GM21381 (cell line): Measurements from ENCODE around the gene C2CD4B.

ENCODE experiments used
- ATAC-seq: cut with Tn5 transposase; IDR thresholded peaks from one replicate; pipeline ENCODE4 v1.9.1; 2021; ENCODE audit warnings: mild to moderate bottlenecking, moderate library complexity; ENCODE audit not compliant: unreplicated experiment

Gene C2CD4B

GRCh38 chr15:62149729-62150128 is 15.4 kb downstream of the C2CD4B start:
- ATAC-seq: no peak

- ATAC-seq: no peak
These were observed 17.5 kb downstream of the C2CD4B start for GRCh38 chr15:62147551-62147950.

GRCh38 chr15:62147149-62147548 is 17.9 kb downstream of the C2CD4B start:
- ATAC-seq: no peak

- ATAC-seq: no peak
These were observed 19.9 kb downstream of the C2CD4B start for GRCh38 chr15:62145015-62145735.

GRCh38 chr15:62142736-62143135 is 22.3 kb downstream of the C2CD4B start:
- no peak for ATAC-seq

DNA sequence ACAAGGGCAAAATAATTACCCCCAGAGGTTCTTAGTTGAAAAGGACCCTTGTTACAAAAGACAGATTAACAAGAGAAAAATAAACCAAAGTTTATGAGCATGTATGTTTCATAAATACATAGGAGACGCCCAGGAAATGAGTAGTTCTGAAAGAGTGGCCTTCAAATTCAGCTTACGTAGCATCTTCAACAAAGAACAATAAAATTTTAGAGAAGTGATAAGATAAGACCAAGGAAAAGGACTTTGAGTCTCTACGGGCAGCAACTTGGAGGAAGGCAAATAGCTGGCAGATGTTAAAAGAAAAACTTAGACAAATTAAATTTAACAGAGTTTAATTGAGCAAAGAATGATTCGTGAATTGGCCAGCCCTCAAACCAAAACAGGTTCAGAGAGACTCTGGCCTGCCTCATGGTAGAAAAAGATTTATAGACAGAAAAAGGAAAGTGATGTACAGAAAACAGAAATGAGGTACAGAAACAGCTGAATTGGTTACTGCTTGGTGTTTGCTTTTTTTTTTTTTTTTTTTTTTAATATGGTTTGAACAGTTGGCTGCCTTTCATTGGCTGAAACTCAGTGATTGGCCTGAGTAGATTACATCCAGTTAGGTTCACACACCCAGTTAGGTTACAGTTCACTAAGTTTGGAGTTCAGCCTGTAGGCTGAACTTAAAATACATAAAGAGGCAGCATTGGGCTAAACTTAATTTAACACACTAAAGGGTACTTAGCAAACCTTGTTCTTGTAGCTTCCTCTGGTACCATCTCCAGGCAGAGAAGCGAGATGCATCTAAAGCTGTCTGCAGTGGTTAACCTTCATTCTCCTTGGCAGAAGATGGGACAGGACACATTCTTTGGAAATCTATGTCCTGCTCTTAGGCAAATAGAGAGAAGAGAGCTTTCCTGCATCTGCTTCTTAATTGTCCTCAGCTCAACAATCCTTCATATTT is 23.2 kb downstream of the C2CD4B start:
- no peak for ATAC-seq

DNA sequence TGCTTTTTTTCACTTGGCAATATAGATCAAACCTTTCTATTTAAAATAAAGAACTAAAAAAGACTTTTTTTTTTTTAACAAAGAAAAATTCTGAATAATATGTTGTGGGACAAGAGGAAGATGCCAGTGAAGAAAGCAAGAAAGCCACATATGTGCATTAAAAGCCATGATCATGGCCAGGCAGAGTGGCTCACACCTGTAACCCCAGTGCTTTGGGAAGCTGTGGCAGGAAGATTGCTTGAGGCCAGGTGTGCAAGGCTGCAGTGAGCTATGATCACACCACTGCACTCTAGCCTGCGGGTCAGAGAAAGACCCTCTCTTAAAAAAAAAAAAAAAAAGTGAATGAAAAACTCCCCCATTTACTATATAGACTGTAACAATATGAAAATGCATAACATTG is 23.9 kb downstream of the C2CD4B start:
- ATAC-seq: no peak

- no peak for ATAC-seq
These were observed 27.0 kb downstream of the C2CD4B start for GRCh38 chr15:62138124-62138523.

- ATAC-seq: no peak
These were observed 27.9 kb downstream of the C2CD4B start for GRCh38 chr15:62136911-62137865.

GRCh38 chr15:62135532-62136134 is 29.5 kb downstream of the C2CD4B start:
- no peak for ATAC-seq

DNA sequence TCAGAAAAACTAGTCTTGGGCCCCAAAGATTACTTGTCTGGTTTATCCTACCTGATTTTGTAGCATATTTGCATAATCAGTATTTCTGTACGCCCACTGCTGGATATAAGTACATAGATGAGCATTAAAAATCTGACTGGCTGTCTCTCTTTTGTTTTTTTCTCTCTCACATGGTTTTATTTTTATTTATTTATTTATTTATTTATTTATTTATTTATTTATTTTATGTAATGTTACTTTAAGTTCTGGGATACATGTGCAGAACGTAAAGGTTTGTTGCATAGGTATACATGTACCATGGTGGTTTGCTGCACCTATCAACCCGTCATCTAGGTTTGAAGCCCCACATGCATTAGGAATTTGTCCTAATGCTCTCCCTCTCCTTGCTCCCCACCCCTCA is 31.9 kb downstream of the C2CD4B start:
- ATAC-seq: no peak

DNA sequence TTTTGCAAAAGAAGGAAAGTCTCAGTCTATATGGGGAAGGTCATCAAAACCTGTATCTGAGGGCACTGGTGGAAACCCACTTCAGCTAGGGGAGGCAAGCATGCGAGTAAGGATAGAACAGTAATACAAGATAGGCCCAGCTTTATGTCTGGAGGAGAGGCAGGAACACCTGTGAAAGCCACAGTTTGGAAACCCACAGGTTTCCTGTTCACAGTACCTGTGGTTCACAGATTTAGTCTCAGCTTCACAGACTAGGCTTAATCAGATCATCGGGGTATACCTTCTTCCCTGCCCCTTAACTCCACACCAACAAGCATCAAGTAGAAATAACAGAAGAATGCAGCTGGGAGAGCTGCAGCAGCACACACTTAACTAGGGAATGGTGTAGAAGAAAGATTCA is 36.2 kb downstream of the C2CD4B start:
- no peak for ATAC-seq

DNA sequence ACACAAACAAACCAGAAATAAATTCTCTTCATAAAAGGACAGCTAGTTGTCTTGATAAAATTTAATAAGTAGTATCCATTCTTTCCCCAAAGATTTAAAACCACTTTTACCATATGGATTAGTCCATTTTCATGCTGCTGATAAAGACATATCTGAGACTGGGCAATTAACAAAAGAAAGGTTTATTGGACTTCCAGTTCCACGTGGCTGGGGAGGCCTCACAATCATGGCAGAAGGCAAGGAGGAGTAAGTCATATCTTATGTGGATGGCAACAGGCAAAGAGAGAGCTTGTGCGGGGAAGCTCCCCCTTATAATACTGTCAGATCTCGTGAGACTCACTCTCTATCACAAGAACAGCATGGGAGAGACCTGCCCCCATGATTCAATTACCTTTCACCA is 38.7 kb downstream of the C2CD4B start:
- ATAC-seq: no peak

- no peak for ATAC-seq
These were observed 39.3 kb downstream of the C2CD4B start for GRCh38 chr15:62125773-62126172.

DNA sequence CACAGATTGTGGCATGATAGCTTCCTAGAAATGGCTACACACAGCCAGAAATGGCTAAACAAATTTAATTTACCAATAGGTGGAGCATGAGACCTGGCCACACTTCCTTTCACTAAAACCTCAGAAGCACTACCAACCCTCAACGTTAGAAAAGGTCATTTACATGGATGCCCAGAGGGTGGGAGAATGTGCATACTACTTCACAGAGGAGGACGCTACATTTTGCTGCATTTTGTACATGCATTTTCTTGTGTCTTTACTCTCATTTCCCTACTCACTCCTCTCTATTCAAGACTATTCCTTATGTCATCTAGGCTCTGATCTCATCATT is 40.1 kb downstream of the C2CD4B start:
- no peak for ATAC-seq

DNA sequence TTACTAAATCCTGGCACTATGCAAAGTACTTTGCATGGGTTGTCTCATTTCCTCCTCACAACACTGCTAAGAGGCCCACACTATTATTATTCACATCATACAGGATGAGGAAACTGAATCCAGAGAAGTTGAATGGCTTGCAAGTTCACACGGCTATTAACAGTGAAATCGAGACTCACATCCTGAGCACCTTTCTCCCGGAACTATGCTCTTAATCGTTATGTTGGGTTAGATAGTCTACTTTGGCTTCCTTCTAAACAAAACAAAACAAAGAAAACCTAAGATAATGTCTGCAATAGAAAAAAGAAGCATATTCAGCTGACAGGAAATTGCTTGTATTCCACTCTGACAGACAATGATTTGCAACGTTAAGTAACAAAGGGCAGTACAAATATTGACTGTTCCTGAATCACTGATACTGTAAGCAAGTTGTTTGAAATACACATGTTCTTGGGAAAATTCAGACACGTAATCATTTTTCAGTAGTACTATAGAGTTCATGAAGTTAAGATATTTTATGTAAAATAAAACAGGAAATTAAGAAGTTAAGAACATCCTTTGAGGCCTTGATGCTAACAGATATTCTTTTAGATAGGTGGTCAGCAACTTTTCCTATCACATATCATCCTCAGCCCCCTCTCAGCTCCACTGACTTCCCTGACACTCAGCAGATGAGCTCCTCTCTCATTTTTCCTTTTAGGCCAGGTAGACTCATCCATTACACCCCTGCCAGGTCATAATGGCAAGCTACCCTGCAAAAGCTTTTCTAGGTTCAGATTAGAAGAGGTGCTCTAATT is 40.7 kb downstream of the C2CD4B start:
- ATAC-seq: no peak

GRCh38 chr15:62122249-62122648 is 42.8 kb downstream of the C2CD4B start:
- no peak for ATAC-seq

DNA sequence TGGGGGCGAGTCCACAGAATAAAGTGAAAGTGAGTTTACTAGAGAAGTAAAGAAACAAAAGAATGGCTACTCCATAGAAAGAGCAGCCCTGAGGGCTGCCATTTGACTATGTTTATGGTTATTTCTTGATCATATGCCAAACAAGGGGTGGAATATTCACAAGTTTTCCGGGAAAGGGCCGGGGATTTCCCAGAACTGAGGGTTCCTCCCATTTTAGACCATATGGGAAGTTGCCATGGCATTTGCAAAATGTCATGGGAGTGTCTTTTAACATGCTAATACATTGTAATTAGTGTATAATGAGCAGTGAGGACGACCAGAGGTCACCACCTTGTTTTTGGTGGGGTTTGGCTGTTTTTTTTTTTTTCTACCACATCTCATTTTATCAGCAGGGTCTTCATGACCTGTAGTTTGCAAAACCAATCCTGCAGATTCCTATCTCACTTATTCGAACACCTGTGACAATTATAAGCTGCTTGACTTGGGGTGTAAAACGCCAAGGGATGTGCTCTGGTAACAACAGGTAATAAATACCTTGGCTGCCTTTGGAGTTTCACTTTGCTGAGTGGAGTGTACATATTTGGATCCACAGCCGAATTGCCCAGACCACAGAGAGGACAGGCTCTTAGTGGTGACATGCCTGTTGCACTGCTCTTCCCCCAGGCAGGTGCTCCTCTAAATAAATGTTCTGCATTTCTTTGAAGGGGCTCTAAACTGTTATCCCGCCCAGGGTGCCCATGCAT is 43.6 kb downstream of the C2CD4B start:
- ATAC-seq: no peak

DNA sequence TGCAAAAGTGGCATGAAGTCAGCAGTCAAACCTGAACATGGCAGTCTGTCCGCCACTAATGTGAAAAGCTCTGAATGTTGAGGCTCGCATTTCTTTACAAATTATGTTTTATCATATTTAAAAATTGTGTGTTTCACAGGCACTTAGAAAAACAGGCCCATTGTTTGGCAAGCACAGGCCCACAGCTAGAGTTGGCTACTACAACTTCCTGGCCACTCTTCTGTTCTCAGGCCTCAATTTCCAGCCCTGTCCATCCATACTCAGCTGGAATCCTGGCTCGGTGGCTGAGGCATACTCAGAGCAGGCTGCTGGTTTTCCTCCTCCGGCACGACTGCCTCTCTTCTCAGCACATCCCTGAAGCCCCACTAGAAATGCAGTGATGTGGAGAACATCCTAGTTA is 44.3 kb downstream of the C2CD4B start:
- no peak for ATAC-seq
